HG03097 (cell line): Measurements from ENCODE around the gene EVI2A.
"Not testable (repeated sequence)": the region's sequence is repeated elsewhere in the genome, so short reads cannot be mapped to it uniquely, and the experiment has no call there.

ENCODE experiments used
- ATAC-seq: cut with Tn5 transposase; IDR thresholded peaks from one replicate; pipeline ENCODE4 v1.9.1; 2021; ENCODE audit not compliant: unreplicated experiment, low FRiP score

Gene EVI2A

GRCh38 chr17:31321481-31321880, at the start of gene EVI2A:
Gene EVI2A (minus strand): TSS chr17:31321622. CDS start chr17:31319013, 2,609 bp downstream.
- ATAC-seq, result no peak

- ATAC-seq, result no peak
Measured at GRCh38 chr17:31369266-31369665, 47.8 kb upstream of the EVI2A start.

- no peak for ATAC-seq
Measured at GRCh38 chr17:31366088-31366487, 44.7 kb upstream of the EVI2A start.

GRCh38 chr17:31364012-31364411, 42.6 kb upstream of the EVI2A start:
- no peak for ATAC-seq

GRCh38 chr17:31357839-31358394, 36.5 kb upstream of the EVI2A start:
- no peak for ATAC-seq

GRCh38 chr17:31357091-31357490, 35.7 kb upstream of the EVI2A start:
- ATAC-seq, result no peak

- ATAC-seq, result no peak
Measured at GRCh38 chr17:31355935-31356334, 34.5 kb upstream of the EVI2A start.

GRCh38 chr17:31349454-31349853, 28.0 kb upstream of the EVI2A start:
- ATAC-seq, result no peak

GRCh38 chr17:31345191-31345747, 23.8 kb upstream of the EVI2A start:
- ATAC-seq, result not testable (repeated sequence)

- no peak for ATAC-seq
Measured at GRCh38 chr17:31339906-31340661, 18.7 kb upstream of the EVI2A start.

- ATAC-seq, result no peak
Measured at GRCh38 chr17:31329221-31329620, 7.8 kb upstream of the EVI2A start.

GRCh38 chr17:31328160-31328535, 6.7 kb upstream of the EVI2A start:
- no peak for ATAC-seq

GRCh38 chr17:31327534-31328159, 6.2 kb upstream of the EVI2A start:
- ATAC-seq, result no peak

GRCh38 chr17:31323551-31323950, 2.1 kb upstream of the EVI2A start:
- no peak for ATAC-seq

- ATAC-seq, result no peak
Measured at GRCh38 chr17:31321966-31322365, 544 bp upstream of the EVI2A start.

GRCh38 chr17:31320791-31321190, 631 bp downstream of the EVI2A start:
- no peak for ATAC-seq

- no peak for ATAC-seq
Measured at GRCh38 chr17:31320241-31320640, 1.2 kb downstream of the EVI2A start.

- peak; percentile 29 for ATAC-seq
Measured at GRCh38 chr17:31318851-31319661, 2.4 kb downstream of the EVI2A start.

- no peak for ATAC-seq
Measured at GRCh38 chr17:31318298-31318801, 3.1 kb downstream of the EVI2A start.

GRCh38 chr17:31314782-31315100, 6.7 kb downstream of the EVI2A start:
- no peak for ATAC-seq
